Activated naive CD8-positive, alpha-beta T cell treated with anti-CD3 and anti-CD28 coated beads, Interleukin-2, amount 50 U/mL, for 24 hours (primary cell): ENCODE results near the gene LMBRD1.
"Not testable (repeated sequence)": the region's sequence is repeated elsewhere in the genome, so short reads cannot be mapped to it uniquely, and the experiment has no call there.

ENCODE experiments used
- ATAC-seq: fragments of 150-1000 bp; cut with Tn5 transposase; one replicate; pipeline ENCODE4 v1.10.0; 2021
- DNase-seq: peaks from one replicate; pipeline ENCODE4 v3.0.0; 2021
- H3K27ac Mint-ChIP-seq: one replicate; pipeline ENCODE4 v1.8.0; 2021; ENCODE audit warnings: mild to moderate bottlenecking, mixed read lengths
- H3K27me3 Mint-ChIP-seq: one replicate; pipeline ENCODE4 v1.8.0; 2021; ENCODE audit warnings: mixed read lengths
- H3K36me3 Mint-ChIP-seq: one replicate; pipeline ENCODE4 v1.8.0; 2021; ENCODE audit warnings: low read depth, mixed read lengths
- H3K4me1 Mint-ChIP-seq: one replicate; pipeline ENCODE4 v1.8.0; 2021; ENCODE audit warnings: mixed read lengths
- H3K4me3 Mint-ChIP-seq: one replicate; pipeline ENCODE4 v1.8.0; 2021; ENCODE audit warnings: mild to moderate bottlenecking, moderate library complexity, mixed read lengths
- H3K9me3 Mint-ChIP-seq: one replicate; pipeline ENCODE4 v1.8.0; 2021; ENCODE audit warnings: mixed read lengths

LMBRD1 gene

DNA sequence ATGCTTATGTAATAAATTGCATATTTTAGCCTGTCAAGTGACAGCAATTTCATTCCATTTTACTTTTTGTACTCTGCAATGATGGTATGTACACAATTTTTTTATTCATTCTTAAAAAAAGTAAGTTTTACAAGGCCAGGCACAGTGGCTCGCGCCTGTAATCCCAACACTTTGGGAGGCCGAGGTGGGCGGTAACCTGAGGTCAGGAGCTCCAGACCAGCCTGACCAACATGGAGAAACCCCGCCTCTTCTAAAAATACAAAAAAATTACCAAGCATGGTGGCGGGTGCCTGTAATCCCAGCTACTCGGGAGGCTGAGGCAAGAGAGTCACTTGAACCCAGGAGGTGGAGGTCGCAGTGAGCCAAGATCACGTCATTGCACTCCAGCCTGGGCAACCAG is 130.0 kb downstream of the LMBRD1 start:
- not testable (repeated sequence) for H3K9me3 Mint-ChIP-seq, DNase-seq, H3K4me3 Mint-ChIP-seq, H3K27ac Mint-ChIP-seq, H3K36me3 Mint-ChIP-seq, H3K27me3 Mint-ChIP-seq, ATAC-seq
- H3K4me1 Mint-ChIP-seq: peaks cover 10% of the 10 kb centered on the region

DNA sequence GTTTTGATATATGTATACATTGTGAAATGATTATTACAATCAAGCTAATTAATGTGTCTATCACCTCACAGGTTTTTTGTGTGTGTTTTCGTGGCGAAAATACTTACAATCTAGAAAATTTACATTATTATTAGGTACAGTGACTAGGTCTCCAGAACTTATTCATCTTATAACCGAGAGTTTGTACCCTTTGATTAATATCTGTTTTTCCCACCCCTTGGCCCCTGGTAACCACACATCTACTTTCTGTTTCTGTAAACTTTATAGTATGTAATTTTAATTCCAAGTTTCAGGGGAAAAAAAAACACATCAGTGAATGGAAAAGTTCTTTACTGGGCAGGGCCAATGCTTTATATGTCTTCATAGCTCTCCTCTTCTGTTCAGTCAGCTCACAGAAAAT is 131.4 kb downstream of the LMBRD1 start:
- DNase-seq: no peak
- H3K4me1 Mint-ChIP-seq: peaks cover 10% of the 10 kb centered on the region
- no peaks in the 10 kb centered on the region for H3K36me3 Mint-ChIP-seq
- no peak overlapping the region for H3K4me3 Mint-ChIP-seq
- H3K9me3 Mint-ChIP-seq: no peaks in the 10 kb centered on the region
- ATAC-seq: peak; percentile 24
- H3K27me3 Mint-ChIP-seq: peaks cover 15% of the 10 kb centered on the region
- H3K27ac Mint-ChIP-seq: no peak overlapping the region

DNA sequence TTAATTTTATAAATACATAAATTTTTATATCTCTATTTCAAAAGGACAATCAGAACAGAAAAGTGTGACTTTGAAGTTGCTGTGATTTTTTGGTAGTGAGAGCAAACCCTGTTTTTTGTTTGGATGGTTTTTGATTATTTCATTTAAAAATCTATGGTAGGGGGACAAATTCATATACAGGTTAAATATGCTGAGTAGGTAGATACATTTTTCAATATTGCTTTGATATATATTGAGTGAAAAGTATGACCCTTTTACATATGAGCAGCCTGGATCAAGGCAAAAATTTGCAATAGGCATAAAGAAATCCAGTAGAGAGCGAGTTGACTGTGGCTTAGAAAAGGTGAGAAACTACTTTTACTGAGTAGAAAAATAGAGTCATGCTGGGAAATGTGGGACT is 132.3 kb downstream of the LMBRD1 start:
- Mint-ChIP-seq H3K36me3 (no peaks in the 10 kb centered on the region), H3K27me3 (peaks cover 19% of the 10 kb centered on the region), H3K4me1 (peaks cover 10% of the 10 kb centered on the region), H3K4me3 (no peak overlapping the region), H3K27ac (no peak overlapping the region), H3K9me3 (peaks cover 1% of the 10 kb centered on the region)
- DNase-seq (no peak), ATAC-seq (no peak)

- Mint-ChIP-seq H3K9me3 (peaks cover 12% of the 10 kb centered on the region), H3K27me3 (peaks cover 23% of the 10 kb centered on the region), H3K27ac (no peak overlapping the region), H3K36me3 (no peaks in the 10 kb centered on the region), H3K4me3 (no peak overlapping the region), H3K4me1 (peaks cover 10% of the 10 kb centered on the region)
- DNase-seq: no peak
- no peak for ATAC-seq
These were observed 133.6 kb downstream of the LMBRD1 start for GRCh38 chr6:69663215-69663614.

DNA sequence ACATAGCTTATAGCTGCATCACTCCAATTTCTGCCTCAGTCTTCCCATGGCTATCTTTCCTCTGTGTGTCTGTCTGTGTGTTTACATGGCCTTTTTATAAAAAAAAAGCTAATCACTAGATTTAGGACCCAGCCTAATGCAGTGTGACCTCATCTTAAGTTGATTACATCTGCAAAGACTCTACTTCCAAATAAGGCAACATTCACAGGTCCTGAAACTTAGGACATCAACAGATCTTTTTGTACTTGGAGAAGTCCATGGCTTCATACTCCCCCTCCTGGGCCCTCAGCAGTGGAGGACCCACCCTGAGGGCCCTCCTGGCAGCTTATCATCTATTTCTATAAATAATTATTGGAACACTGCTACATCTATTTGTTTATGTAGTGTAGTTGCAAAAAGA is 146.1 kb downstream of the LMBRD1 start:
- no peaks in the 10 kb centered on the region for H3K9me3 Mint-ChIP-seq
- H3K27ac Mint-ChIP-seq: no peak overlapping the region
- ATAC-seq: no peak

GRCh38 chr6:69647726-69648125 is 149.1 kb downstream of the LMBRD1 start:
- H3K4me1 Mint-ChIP-seq: no peaks in the 10 kb centered on the region

More for the DNA sequence above, 146.1 kb downstream of the LMBRD1 start:
- DNase-seq: no peak
- H3K36me3 Mint-ChIP-seq: no peaks in the 10 kb centered on the region
- peaks cover 17% of the 10 kb centered on the region for H3K27me3 Mint-ChIP-seq
- no peak overlapping the region for H3K4me3 Mint-ChIP-seq
- H3K4me1 Mint-ChIP-seq: no peaks in the 10 kb centered on the region

DNA sequence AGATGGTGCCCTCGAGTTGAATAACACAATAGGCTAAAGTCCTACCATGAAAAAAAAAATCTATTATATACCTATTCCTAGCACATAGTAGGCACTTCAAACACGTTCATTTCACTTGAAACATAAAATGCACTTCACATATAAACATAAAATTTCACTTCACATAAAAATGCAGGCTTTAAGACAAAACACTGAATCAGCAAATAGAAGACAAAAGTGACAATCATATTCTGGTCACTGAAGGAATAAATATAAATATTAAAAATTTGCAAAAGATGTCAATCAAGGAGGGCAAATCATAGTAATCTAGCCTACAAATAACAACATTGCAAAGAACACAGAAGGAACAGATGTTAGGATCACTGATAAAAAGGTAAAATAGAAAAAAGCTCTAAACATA is 153.1 kb downstream of the LMBRD1 start:
- H3K36me3 Mint-ChIP-seq: no peaks in the 10 kb centered on the region

More at GRCh38 chr6:69647726-69648125, 149.1 kb downstream of the LMBRD1 start:
- peaks cover 10% of the 10 kb centered on the region for H3K27me3 Mint-ChIP-seq
- no peak overlapping the region for H3K27ac Mint-ChIP-seq
- no peaks in the 10 kb centered on the region for H3K36me3 Mint-ChIP-seq
- no peaks in the 10 kb centered on the region for H3K9me3 Mint-ChIP-seq
- DNase-seq (no peak), ATAC-seq (no peak)
- H3K4me3 Mint-ChIP-seq: no peak overlapping the region

GRCh38 chr6:69632932-69633331 is 163.9 kb downstream of the LMBRD1 start:
- Mint-ChIP-seq H3K9me3 (no peaks in the 10 kb centered on the region), H3K27ac (no peak overlapping the region), H3K4me3 (no peak overlapping the region), H3K4me1 (peaks cover 8% of the 10 kb centered on the region), H3K27me3 (peaks cover 14% of the 10 kb centered on the region), H3K36me3 (no peaks in the 10 kb centered on the region)
- DNase-seq: no peak
- ATAC-seq: no peak

More for the DNA sequence above, 153.1 kb downstream of the LMBRD1 start:
- ATAC-seq: no peak
- Mint-ChIP-seq H3K27me3 (peaks cover 12% of the 10 kb centered on the region), H3K4me3 (no peak overlapping the region), H3K27ac (no peak overlapping the region), H3K9me3 (no peaks in the 10 kb centered on the region), H3K4me1 (no peaks in the 10 kb centered on the region)
- no peak for DNase-seq

DNA sequence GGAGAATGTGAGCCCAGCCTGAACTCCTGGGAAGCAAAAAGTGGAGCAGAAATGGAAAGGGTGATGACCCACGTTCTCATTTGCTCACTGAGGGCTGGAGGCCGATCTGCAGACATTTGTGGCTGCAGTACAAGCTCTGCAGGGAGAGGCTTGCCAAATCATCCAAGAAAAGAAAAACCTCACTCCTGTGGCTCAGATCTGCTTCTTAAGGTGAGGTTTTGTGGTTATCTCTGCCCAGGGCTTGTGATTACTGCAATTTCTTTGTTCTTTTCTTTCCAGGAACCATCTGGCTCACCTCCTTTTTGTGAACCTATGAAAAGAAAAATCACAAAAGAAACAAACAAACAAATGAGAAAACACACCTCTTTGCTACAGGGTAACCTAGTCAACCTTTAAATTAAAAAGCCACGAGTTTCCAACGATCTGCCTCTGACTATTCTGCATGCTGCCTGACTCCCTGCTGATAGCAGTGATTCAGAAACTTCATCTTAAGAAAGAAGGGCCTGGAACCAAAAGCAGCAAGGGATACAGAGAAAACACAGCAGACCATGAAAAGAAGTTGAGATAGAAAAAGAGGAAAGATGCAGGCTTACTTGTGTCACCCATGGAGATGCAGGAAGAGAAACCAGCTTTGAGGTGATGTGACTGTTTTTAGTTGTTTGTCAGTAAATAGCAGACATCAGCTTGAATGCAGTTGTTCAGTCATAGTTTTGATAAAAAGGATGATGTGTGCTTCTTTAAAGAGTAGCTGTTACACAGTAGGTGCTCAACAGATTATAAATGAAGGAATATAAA is 165.1 kb downstream of the LMBRD1 start:
- no peak for ATAC-seq
- no peaks in the 10 kb centered on the region for H3K36me3 Mint-ChIP-seq
- no peak overlapping the region for H3K4me3 Mint-ChIP-seq

DNA sequence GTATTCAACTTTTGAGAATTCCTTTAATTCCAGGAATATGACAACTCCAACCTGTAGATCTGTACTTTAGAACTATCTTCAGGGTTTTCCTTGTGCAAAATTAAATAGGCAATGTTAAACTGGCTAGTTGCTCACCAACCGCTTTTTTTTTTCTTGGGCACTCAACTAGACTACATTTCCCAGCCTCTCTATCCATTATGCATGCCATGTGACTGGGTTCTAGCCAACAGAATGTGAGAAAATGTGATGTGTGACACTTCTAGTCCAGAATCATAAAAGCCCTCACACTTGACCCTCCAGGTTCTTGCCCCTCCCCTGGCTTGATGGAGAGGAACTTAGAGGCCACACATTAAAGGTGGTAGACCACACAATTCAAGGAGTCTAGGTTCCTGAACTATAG is 166.0 kb downstream of the LMBRD1 start:
- no peak overlapping the region for H3K27ac Mint-ChIP-seq
- H3K4me1 Mint-ChIP-seq: peaks cover 8% of the 10 kb centered on the region
- no peaks in the 10 kb centered on the region for H3K36me3 Mint-ChIP-seq
- peaks cover 13% of the 10 kb centered on the region for H3K27me3 Mint-ChIP-seq
- ATAC-seq (no peak), DNase-seq (no peak)
- H3K9me3 Mint-ChIP-seq: no peaks in the 10 kb centered on the region
- no peak overlapping the region for H3K4me3 Mint-ChIP-seq

More for the DNA sequence above, 165.1 kb downstream of the LMBRD1 start:
- DNase-seq: no peak
- H3K4me1 Mint-ChIP-seq: peaks cover 8% of the 10 kb centered on the region
- peak overlapping the region; percentile 18 for H3K27ac Mint-ChIP-seq
- no peaks in the 10 kb centered on the region for H3K9me3 Mint-ChIP-seq
- peaks cover 14% of the 10 kb centered on the region for H3K27me3 Mint-ChIP-seq

DNA sequence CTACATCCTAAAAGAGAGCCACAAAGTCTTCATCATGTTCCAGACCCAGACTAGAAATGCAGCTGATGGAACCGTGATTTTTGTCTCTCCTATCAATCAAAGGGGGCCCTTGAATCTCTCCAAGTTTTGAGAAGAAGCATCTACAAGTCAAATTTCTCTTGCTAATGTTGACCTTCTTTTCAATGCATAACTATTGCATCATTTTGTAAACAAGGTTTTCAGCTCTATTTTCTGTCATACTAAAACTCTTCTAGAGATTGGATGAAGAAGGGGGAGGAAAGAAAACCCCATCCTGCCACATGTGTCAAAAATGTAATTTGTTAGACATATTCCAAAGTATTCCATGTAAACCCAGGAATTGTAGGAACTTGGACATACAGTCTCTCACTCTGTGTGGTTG is 169.2 kb downstream of the LMBRD1 start:
- Mint-ChIP-seq H3K4me1 (peaks cover 8% of the 10 kb centered on the region), H3K27ac (no peak overlapping the region), H3K9me3 (no peaks in the 10 kb centered on the region), H3K4me3 (no peak overlapping the region), H3K36me3 (no peaks in the 10 kb centered on the region), H3K27me3 (peaks cover 12% of the 10 kb centered on the region)
- ATAC-seq (no peak), DNase-seq (no peak)

GRCh38 chr6:69624944-69625343 is 171.9 kb downstream of the LMBRD1 start:
- H3K4me3 Mint-ChIP-seq: no peak overlapping the region
- no peak for DNase-seq
- ATAC-seq: no peak
- H3K27ac Mint-ChIP-seq: no peak overlapping the region
- no peaks in the 10 kb centered on the region for H3K4me1 Mint-ChIP-seq
- peaks cover 9% of the 10 kb centered on the region for H3K27me3 Mint-ChIP-seq
- H3K9me3 Mint-ChIP-seq: no peaks in the 10 kb centered on the region
- no peaks in the 10 kb centered on the region for H3K36me3 Mint-ChIP-seq
